Sigmoid colon (tissue), 4 donors: ENCODE data around the gene HOXB9.

Source experiments
- CTCF ChIP-seq, 4 experiments: fragments of 450-650 bp in 3 of 4; fragments of 200-600 bp in 1 of 4; IDR thresholded peaks; one replicate each; pipeline ENCODE4 v1.5.1; 2016 to 2019; ENCODE audit warnings: antibody characterized with exemption in 4 of 4, mild to moderate bottlenecking in 3 of 4, moderate library complexity in 2 of 4
- EP300 ChIP-seq, 4 donors: sonication (generic); formaldehyde crosslinking; IDR thresholded peaks; one replicate each; pipeline ENCODE4 v1.6.1; 2017; ENCODE audit warnings: antibody characterized with exemption in 4 of 4
- POLR2A ChIP-seq, 2 donors: fragments of 450-650 bp; IDR thresholded peaks; one replicate each; pipeline ENCODE4 v1.6.1; 2016; ENCODE audit warnings: antibody characterized with exemption in 2 of 2, mild to moderate bottlenecking in 2 of 2, moderate library complexity in 2 of 2
- POLR2AphosphoS5 ChIP-seq, 4 donors: sonication (generic); formaldehyde crosslinking; IDR thresholded peaks; one replicate each; pipeline ENCODE4 v1.6.1; 2017; ENCODE audit warnings: antibody characterized with exemption in 4 of 4

- TF ChIP-seq CTCF (IDR thresholded peaks at IDR 0.05) (peak; percentile 90 to 94 (median 92)), POLR2A (IDR thresholded peaks at IDR 0.05) (no peak), POLR2AphosphoS5 (IDR thresholded peaks at IDR 0.05) (peak; percentile 16 to 66 (median 54)), EP300 (IDR thresholded peaks at IDR 0.05) (no peak)
Measured at GRCh38 chr17:48593840-48594537, 32.2 kb downstream of the HOXB9 start.
